ENCODE data around the gene EMID1.

DNA sequence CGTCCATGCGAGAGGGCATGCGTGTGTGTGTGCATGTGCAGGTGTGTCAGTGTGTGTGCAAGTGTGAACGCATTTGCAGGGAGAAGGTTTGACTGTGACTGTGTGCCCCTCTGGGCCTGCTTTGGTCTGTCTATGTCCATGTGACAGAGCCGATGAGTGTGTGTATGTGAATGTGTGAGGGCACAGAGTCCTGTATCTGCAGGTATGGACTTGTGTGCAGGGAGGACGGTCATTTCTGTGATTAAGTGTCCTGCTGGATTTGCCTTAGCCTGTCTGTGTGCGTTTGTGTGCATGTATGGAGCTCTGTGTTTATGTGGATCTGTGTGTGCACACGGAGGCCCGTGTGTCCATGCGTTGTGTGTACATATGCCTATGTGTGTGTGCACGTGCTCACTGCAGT is 5.4 kb downstream of the EMID1 start:
- TF ChIP-seq CTCF (tag by site-specific recombination; IDR thresholded peaks at IDR 0.05) (no peak), EGR2 (tag by site-specific recombination; IDR thresholded peaks at IDR 0.05; ENCODE audit: low read depth) (no peak), ZNF132 (tag by site-specific recombination; IDR thresholded peaks at IDR 0.05; ENCODE audit: borderline replicate concordance) (no peak), ZBTB8A (tag by site-specific recombination; IDR thresholded peaks at IDR 0.05) (no peak)
